HG02759 (cell line): ENCODE measurements around the gene UQCR10.
A peak's percentile ranks its signal among the peaks of the same experiment; 100 is the strongest.

Experiments
- ATAC-seq: cut with Tn5 transposase; IDR thresholded peaks from one replicate; pipeline ENCODE4 v1.9.1; 2021; ENCODE audit warnings: mild to moderate bottlenecking, moderate library complexity; ENCODE audit not compliant: unreplicated experiment

Gene UQCR10

DNA sequence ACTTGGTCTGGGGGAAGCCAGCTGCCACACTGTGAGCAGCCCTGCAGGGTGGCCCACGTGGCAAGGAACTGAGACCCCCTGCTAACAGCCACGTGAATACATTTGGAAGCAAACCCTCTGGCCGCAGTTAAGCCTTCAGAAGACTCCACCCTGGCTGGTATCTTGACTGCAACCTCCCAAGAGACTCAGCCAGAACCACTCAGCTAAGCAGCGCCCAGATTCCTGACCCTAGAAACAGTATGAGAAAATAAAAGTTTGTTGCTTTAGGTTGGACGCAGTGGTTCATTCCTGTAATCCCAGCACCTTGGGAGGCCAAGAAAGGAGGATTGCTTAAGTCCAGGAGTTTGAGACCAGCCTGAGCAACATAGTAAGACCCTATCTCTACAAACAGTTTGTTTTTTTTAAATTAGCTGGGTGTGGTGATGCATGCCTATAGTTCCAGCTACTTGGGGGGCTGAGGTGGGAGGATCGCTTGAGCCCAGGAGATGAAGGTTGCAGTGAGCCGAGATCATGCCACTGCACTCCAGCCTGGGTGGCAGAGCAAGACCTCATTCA is 9.0 kb upstream of the UQCR10 start:
- ATAC-seq, result no peak

GRCh38 chr22:29758959-29759358 is 8.2 kb upstream of the UQCR10 start:
- no peak for ATAC-seq

DNA sequence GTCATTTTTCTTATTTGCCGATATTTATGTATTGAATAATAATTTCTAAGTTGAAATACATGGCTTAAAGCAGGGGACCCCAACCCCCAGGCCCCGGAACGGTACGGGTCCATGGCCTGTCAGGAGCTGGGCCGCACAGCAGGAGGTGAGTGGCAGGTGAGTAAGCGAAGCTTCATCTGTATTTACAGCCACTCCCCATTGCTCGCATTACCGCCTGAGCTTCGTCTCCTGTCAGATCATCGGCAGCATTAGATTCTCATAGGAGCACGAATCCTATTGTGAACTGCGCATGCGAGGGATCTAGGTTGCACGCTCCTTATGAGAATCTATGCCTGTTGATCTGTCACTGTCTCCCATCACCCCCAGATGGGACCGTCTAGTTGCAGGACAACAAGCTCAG is 4.9 kb upstream of the UQCR10 start:
- no peak for ATAC-seq

- peak; percentile 2 for ATAC-seq
These were observed 1.1 kb upstream of the UQCR10 start for GRCh38 chr22:29765905-29766631.

DNA sequence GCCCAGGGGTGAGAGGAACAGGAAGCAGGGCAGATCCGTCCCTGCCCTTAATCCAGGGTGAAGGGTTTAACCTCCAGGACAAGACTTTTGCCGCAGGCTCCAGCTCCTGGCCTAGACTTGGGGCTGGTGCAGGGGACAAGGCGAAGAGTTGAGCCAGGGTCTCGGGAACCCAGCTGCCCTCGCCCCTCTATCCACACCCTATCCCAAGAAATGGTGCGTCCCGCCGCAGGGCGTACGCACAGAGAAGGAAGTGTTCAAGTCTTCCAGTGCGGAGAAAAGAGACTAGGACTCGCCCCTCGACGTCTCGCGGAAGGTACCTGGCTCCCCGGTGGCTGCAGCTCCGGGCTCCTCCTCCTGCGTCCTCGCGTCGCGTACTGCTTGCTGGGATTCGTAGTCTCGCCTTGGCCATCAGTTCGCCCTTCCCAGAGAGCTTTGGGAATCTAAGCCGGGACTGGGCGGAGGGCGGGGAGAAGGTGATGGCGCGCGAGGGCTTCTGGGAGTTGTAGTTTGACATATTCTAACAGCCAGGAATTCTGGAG is 468 bp upstream of the UQCR10 start, which contains the start of gene ZMAT5:
TSS of gene ZMAT5 (minus strand) at position 376 of the 539 bp plus-strand sequence. CDS start 18,463 bp downstream, outside the sequence.
- ATAC-seq, result peak; percentile 89

DNA sequence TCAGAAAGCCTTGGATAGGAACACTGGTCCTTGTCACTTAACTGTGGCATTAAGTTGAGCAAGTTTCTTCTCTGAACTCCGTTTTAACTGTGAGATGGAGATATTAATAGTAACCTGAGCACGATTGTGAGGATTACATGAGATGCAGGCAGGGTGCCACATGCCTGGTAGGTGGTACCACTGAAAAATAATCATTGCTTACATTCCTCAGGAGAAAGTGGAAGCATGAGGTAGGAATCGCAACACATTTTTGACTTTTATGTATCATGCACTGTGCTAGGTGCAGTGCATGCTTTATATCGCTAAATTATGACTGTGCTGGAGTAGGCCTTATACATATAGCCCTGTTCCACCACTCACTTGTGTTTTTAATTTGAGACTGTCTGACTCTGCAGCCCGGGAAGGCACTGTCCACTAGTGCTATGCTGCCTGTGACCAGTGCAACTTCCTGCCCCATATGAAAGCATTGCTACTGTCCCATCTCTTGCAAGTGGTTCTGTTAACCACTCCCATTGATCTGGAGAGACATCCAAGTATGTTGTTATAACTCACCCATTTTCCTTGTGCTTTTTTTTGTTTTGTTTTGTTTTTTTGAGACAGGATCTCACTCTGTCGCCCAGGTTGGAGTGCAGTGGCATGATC is 1.0 kb downstream of the UQCR10 start:
- no peak for ATAC-seq

DNA sequence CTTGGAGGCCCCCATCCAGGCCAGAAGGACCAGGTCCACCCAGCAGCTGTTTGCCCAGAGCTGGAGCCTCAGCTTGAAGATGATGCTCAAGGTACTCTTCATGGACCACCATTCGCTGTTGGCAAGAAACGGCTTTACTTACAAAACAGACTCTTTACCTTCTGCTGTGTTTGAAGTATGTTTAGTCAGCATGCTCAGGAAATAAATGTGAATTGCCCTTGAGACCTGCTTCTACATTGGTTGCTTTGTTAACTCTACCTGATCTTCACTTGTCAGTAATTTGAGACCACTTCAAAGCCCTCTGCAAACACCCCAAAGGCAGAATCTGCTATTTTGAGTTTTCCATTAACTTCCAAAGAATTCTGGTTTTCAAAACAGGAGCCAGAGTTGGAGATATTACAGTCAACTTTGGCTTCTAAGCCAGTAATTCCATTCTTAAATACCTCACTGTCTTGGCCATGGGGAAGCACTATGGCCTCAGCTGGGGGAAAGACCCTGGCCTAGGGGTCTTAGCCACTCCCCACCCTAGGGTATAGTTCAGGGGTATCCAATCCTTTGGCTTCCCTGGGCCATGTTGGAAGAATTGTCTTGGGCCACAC is 2.7 kb downstream of the UQCR10 start:
- ATAC-seq, result no peak

- ATAC-seq, result no peak
These were observed 5.0 kb downstream of the UQCR10 start for GRCh38 chr22:29772170-29772641.

- ATAC-seq, result no peak
These were observed 6.1 kb downstream of the UQCR10 start for GRCh38 chr22:29773233-29773632.

GRCh38 chr22:29780220-29780619 is 13.1 kb downstream of the UQCR10 start:
- no peak for ATAC-seq

DNA sequence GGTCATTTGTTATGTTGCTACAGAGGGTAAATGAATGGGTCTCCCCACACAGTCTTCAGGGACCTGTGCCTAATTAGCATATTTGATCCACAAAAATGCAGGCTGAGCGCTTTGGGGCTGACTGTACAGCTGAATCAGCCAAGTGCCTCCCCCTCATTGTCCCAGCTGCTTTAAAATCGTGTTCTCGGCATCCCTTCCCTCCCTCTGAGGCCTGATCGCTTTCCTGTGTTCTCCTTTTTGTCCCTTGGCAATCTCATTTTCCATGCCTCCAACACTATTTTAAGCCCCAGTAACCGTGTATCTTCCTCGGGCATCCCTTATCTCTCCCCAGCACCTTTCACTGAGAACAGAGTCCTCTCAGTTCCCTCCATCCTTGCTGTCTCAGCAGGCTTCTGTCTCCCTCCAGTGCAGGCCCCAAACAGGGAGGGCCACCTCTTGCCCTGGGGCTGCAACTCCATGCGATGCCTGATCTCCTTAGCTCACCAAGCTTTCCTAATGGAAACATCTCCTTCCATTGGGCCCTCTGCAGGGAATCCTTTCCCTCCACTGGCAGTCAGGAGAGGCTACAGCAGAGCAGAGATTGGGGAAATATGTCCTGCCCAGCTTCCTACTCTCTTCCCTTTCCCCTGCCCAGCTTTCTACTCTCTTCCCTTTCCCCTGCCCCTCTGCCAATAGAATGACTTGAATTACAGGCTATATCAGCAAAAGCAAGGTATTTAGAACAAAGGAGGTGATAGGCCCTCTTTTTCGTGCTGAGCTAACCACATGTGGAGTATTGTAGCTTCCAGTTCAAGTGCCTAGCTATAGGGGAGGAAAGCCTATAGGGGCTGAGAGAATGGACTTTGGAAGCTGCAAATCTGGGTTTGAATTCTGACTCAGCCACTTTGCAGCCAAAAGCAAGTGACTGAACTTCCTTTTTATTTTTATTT is 13.8 kb downstream of the UQCR10 start:
- ATAC-seq, result no peak

GRCh38 chr22:29782061-29782845 is 15.1 kb downstream of the UQCR10 start:
- no peak for ATAC-seq

DNA sequence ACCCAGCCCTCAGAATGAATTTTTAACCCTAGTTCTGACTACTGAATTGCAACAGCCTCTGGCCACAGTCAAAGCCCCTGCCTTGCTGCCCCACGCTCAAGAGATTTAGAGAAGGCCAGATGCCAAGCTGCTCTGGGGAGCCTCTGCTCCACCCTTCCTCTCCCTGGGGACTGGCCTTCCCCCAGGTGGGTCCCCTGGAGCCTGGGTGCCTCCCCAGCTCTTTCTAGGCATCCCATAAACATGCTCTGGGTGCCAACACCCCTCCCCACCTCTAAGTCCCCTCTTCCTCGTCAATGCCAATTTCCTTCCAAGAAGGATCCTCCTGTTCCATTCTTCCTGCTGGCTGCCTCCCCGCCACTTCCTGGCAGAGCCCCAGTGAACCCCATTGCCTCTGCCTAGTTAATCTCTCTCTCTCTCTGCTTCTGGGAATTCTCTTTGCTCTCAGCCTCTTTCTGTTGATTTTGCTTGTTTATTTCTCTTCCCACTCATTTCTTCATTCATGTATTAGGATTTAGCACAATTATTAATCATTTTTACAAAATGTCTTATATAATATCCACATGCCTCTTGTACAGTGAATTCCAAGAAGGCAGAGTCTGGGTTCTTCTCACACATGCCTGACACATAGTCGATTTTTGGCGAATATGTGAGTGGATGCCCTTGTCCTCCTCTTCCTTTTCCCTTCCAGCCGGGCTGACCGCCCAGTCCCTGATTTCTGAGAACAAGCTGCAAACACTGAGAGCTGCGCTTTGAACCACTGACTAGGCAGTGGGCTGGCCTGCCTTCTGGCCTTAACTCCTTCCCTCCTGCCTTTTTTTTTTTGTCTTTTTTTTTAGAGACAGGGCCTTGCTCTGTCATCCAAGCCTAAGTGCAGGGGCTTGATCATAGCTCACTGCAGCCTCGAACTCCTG is 17.5 kb downstream of the UQCR10 start:
- no peak for ATAC-seq

DNA sequence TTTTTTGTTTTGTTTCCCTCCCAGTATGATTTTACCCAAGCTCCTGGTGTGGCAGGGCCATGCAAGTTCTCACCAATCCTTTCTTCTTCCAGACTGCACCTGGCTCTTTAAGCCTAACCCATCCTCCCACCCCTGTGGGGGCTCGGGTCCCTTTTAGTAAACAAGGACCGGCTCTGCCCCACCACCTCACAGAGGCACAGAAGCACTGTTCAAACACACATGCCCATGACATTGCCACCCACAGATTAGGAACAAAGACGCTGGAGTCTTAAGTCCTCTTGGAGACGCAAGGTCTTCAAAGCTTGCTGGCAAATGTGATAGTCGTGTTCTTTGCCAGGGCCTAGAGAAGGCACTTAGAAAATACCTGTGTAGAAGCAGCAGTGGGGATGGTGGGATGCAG is 18.9 kb downstream of the UQCR10 start:
- ATAC-seq, result no peak

GRCh38 chr22:29787371-29787980 is 20.3 kb downstream of the UQCR10 start:
- no peak for ATAC-seq

DNA sequence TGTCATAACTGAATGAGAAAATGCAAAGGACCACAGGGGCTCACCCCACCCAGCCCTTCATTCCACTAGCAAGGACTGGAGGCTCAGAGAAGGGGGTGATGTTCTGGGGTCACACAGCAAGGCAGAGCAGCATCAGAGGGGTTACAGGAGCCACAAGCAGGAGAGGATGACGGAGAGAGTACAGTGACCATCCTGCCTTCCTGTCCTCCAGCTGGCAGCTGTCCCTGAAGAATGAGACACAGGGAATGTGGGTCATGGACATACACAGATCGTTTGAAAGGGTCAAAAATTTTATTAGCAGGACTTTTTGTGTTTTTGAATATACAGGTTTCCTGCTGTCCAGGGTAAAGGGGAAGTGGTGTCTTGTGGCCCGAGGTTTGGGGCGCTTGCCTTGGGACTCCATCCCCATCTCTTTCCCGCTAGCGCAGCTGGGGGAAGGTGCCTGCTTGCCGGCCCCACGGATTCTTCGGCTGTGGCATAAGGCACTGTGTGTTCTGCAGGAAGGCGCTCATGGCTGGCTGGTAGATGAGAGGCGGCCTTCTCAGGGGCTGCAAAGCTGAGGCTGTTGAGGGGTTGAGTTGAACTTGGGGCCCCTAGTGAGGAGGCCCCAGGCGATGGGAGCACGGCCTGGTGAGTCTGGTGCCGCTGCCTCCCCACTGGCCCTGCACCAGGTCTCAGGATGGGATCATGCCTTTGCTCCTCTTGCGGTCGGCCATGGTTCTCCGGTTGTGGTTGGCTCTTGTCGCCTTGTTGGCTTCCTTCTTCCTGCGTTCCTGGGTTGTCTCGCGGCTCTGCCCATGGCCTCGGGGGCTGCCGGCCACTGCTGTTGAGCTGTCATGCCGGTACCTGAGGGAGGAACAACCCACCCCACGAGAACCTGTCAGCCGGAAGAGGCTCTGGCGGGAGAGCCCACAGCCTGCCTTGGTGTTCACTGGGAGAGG is 21.4 kb downstream of the UQCR10 start:
- no peak for ATAC-seq

- no peak for ATAC-seq
These were observed 22.9 kb downstream of the UQCR10 start for GRCh38 chr22:29790061-29790460.
